GM10266 (cell line): ENCODE results near the gene TTLL7.

ENCODE experiments used
- DNase-seq: peaks from one replicate; pipeline ENCODE4 v3.0.0; 2012; ENCODE audit errors: extremely low spot score
- CTCF ChIP-seq: IDR thresholded peaks from 2 replicates; pipeline ENCODE4 v1.5.1; 2012; ENCODE audit warnings: mild to moderate bottlenecking, low read depth; ENCODE audit not compliant: control insufficient read depth, insufficient read depth; ENCODE audit errors: missing control alignments

Gene TTLL7

GRCh38 chr1:83998498-83999315, at the start of gene TTLL7:
Gene TTLL7 (minus strand): TSS chr1:83999132. CDS start chr1:83952211, 46,921 bp downstream.
- peak; percentile 79 for DNase-seq
- TF ChIP-seq CTCF, result no peak

- no peak for TF ChIP-seq CTCF
- no peak for DNase-seq
These were observed 43.5 kb upstream of the TTLL7 start for GRCh38 chr1:84042461-84042860.

- TF ChIP-seq CTCF, result no peak
- no peak for DNase-seq
These were observed 39.1 kb upstream of the TTLL7 start for GRCh38 chr1:84037758-84038611.

GRCh38 chr1:84031802-84032327, 32.9 kb upstream of the TTLL7 start:
- DNase-seq, result no peak
- TF ChIP-seq CTCF, result no peak

- DNase-seq, result no peak
- no peak for TF ChIP-seq CTCF
These were observed 28.4 kb upstream of the TTLL7 start for GRCh38 chr1:84027368-84027767.

GRCh38 chr1:84025966-84026365, 27.0 kb upstream of the TTLL7 start:
- no peak for TF ChIP-seq CTCF
- DNase-seq, result no peak
